PFSK-1 (cell line): ENCODE results near the gene ACLY.

Source experiments
- FOXP2 ChIP-seq: optimal IDR thresholded peaks from 2 replicates; pipeline ENCODE3; 2011; ENCODE audit warnings: borderline replicate concordance, control low read depth, inconsistent platforms; ENCODE audit not compliant: insufficient read depth; ENCODE audit errors: extremely low read length, extremely low read depth
- POLR2AphosphoS5 ChIP-seq: IDR thresholded peaks from 2 replicates; pipeline ENCODE4 v1.6.1; 2012; ENCODE audit warnings: low read depth, mild to moderate bottlenecking, control low read depth, low read length, moderate library complexity
- REST ChIP-seq, 2 experiments: IDR thresholded peaks; 2 replicates each; pipeline versions ENCODE4 v1.6.1 to v1.8.0; 2011 to 2012; ENCODE audit warnings: low read depth in 2 of 2, low read length in 2 of 2, control low read depth in 1 of 2, inconsistent platforms in 1 of 2, mild to moderate bottlenecking in 1 of 2, moderate library complexity in 1 of 2; ENCODE audit not compliant: insufficient read depth in 1 of 2
- SIN3A ChIP-seq: IDR thresholded peaks from 2 replicates; pipeline ENCODE4 v1.6.1; 2012; ENCODE audit warnings: mild to moderate bottlenecking, low read length, moderate library complexity, borderline replicate concordance; ENCODE audit not compliant: insufficient read depth
- TAF1 ChIP-seq: IDR thresholded peaks from 2 replicates; pipeline ENCODE4 v1.6.1; 2012; ENCODE audit warnings: low read length, control low read depth, borderline replicate concordance; ENCODE audit not compliant: insufficient read depth

The ACLY gene

GRCh38 chr17:41965694-41966462 is 47.1 kb upstream of the ACLY start:
- no peak for TF ChIP-seq SIN3A
- no peak for TF ChIP-seq REST (IDR thresholded peaks at IDR 0.05; ENCODE audit: insufficient read depth in 1 of 2, low read depth in 2 of 2, low read length in 2 of 2)
- no peak for TF ChIP-seq FOXP2
- no peak for TF ChIP-seq TAF1
- TF ChIP-seq POLR2AphosphoS5 = no peak

- TF ChIP-seq POLR2AphosphoS5 (no peak), TAF1 (no peak), FOXP2 (peak; percentile 54), REST (IDR thresholded peaks at IDR 0.05; ENCODE audit: insufficient read depth in 1 of 2, low read depth in 2 of 2, low read length in 2 of 2) (no peak), SIN3A (no peak)
Observed at GRCh38 chr17:41962768-41963434, 44.1 kb upstream of the ACLY start.

- no peak for TF ChIP-seq FOXP2
- TF ChIP-seq POLR2AphosphoS5 = no peak
- no peak for TF ChIP-seq SIN3A
- TF ChIP-seq TAF1 = no peak
- TF ChIP-seq REST (IDR thresholded peaks at IDR 0.05; ENCODE audit: insufficient read depth in 1 of 2, low read depth in 2 of 2, low read length in 2 of 2) = no peak
Observed at GRCh38 chr17:41962111-41962510, 43.4 kb upstream of the ACLY start.

GRCh38 chr17:41959336-41960095 is 40.8 kb upstream of the ACLY start:
- TF ChIP-seq POLR2AphosphoS5 (no peak), TAF1 (no peak)

- no peak for TF ChIP-seq FOXP2
- TF ChIP-seq REST (IDR thresholded peaks at IDR 0.05; ENCODE audit: insufficient read depth in 1 of 2, low read depth in 2 of 2, low read length in 2 of 2) = no peak
- no peak for TF ChIP-seq TAF1
- no peak for TF ChIP-seq SIN3A
- no peak for TF ChIP-seq POLR2AphosphoS5
Observed at GRCh38 chr17:41959030-41959335, 40.2 kb upstream of the ACLY start.
